ENCODE measurements around the gene WDR35.

Gene WDR35

DNA sequence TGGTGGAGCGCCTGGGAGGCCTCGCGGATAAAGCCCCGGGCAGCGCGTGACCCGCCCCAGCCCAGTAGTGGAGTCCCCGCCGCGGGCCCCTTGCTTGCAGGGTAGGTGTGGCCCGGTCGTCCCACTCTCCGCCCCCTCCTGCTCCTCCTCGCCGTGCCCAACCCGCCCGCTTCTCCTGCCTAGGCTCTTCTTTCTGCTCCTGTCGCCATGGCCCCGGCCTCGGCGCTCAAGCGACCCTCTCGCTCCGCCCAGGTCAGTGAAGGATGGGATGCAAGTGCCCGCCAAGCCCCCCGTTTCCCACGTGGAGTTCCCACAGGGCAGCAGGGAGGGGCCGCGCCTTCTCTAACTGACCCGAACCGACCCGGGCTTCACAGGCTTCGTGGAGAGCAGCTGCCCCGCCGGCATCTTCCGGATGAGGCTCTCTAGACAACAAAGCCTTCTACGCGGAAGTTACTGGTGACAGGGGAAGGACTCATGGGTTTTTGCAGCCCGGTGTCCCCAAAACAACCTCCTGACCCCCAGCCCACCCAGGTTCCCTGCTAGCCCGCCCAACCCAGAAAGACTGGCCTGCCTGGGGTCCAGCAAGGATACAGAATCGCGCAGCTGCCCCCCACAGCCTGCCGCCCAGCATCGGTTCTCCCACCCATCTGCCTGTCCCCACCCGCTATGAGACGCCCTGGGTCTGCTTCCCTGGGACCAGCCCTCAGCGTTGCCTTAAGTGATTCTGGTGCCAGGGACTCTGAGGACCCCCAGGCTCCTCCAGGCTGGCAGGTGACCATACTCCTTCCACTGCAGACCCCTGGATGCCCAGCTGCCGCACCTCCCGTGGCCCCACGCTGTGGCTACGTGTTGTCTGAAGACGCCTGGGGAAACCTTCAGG, 121.0 kb downstream of the WDR35 start:
- peak; percentile 90 to 93 for ATAC-seq

DNA sequence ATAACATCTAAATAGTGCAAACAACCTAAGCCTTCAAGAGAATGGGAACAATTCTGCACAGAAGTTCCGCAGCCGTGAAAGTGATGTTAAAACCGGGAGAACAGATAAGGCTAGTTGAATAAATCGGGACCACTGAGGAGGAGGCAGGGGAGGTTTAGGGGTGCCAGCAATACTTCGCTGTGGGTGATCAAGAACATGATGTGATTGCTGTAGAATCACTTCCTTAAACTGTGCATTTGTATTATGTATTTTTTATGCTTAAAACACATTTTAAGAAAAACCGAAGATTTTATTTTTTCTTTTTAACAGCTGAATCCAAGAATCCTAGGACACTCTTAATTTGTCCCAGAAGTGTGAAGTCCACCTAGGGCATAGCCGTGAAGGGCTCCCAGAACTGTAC, 121.7 kb downstream of the WDR35 start:
- no peak for ATAC-seq

GRCh38 chr2:19866771-19867170, 123.1 kb downstream of the WDR35 start:
- ATAC-seq, result no peak

DNA sequence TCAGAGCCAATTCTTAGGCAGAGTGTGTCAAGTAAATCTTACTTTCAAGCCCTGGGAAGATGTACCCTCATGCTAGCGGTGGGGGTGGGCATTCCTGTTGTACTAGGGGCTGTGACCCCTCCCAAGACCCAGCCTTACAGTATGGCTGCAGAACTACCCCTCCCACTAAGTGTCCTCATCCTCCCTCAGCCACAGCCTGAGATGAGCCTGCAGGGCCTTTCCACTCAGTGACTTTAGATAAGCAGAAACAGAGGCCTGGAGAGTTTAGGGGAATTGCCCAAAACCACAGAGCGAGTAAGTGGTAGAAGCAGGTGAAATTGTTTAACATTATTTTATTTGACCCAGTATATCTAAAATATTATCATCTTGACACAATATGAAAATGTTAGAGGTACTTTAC, 124.8 kb downstream of the WDR35 start:
- no peak for ATAC-seq

DNA sequence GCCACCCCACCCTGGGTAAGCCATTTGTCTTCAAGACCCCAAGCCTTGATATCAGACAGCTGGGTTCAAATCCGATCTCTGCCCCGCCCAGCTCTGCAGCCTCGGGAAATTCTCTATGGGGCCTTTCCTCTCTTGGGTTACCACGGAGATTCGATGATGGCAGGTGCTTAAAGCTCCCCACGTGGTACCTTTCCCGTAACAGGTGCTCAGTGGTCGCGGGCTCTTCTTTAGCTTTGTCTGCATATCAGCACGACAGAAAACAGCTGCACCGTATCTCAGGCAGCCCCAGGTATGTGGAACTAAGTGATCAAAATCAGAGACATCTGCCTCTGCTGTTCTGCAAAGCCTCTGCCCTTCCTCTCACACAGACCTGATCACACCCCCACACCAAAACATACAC, 125.5 kb downstream of the WDR35 start:
- no peak for ATAC-seq

- ATAC-seq, result peak; percentile 62 to 77
Measured at GRCh38 chr2:19863303-19864041, 126.4 kb downstream of the WDR35 start.

GRCh38 chr2:19861813-19862212, 128.1 kb downstream of the WDR35 start:
- ATAC-seq, result no peak

Data from activated CD4-positive, CD25-positive, alpha-beta regulatory T cell treated with anti-CD3 and anti-CD28 coated beads, Interleukin-2, amount 50 U/mL, for 24 hours (primary cell).